GM21619 (cell line): Measurements from ENCODE around the gene PIGV.
"Not testable (repeated sequence)": the region's sequence is repeated elsewhere in the genome, so short reads cannot be mapped to it uniquely, and the experiment has no call there.

ENCODE experiments used
- ATAC-seq: cut with Tn5 transposase; IDR thresholded peaks from one replicate; pipeline ENCODE4 v1.9.1; 2021; ENCODE audit not compliant: unreplicated experiment

PIGV gene

DNA sequence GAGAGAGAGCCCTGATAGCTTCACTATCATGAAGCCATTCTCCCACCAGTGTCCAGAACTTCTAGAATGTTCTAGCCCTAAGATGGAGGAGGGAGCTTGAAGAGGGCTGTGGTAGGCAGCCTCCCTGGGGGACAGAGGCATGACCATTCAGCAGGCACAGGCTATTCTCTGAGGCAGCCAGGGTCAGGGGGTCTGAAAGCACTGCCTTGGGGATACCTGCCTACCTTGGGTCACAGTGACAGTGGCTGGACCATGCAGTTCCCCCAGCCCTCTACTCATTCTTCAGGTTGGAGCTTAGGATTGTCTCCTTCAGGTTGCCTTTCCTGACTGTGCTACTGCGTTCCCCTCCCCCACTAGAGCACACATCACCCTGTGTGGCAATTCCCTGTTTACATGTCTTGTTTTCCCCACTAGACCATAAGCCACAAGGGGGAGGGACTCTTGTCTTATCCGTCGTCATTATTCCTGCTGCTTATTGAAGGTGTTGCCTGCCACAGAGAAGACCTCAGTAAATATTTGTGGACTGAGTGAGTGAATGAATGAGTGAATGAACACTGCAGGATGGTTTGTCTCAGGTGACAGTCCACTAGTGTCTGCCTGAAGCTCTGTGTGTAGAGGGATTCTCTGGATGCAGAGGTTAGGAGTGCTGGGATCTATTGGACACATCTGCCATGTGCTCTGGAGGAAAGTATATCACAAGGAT is 43.9 kb downstream of the PIGV start:
- no peak for ATAC-seq

DNA sequence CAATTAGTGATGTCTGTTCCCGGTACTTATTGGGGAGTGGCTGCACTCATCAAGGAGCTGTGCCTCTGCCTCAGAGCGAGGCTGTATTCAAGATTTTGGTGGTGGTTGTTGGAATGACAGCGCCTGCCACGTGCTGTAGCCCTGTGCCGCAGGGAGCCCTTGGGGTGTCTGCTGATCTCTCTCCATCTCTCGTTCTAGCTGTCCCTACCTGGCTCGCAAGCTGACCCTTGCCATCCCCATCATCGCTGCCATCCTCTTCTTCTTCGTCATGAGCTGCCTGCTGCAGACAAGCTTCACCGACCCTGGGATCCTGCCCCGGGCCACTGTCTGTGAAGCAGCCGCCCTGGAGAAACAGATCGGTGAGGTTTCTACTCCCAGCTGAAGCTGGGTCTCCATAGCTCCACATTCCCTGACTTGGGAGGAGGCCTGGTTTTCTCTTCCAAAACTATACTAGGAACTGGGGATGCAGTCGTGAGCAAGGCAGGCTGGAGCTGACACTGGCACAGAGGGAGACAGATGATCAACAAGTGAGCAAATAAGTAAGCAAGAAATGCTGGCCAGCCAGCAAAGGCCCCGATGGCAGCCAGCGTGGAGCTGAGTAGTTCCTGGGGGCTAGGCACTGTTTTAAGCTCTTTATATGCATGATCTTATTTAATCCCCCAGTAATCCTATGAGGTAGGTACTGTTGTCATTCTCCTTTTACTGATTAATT is 44.7 kb downstream of the PIGV start:
- no peak for ATAC-seq

- peak; percentile 79 for ATAC-seq
Measured at GRCh38 chr1:26833432-26834405, 46.0 kb downstream of the PIGV start.

- not testable (repeated sequence) for ATAC-seq
Measured at GRCh38 chr1:26837665-26838064, 49.9 kb downstream of the PIGV start.

- ATAC-seq, result peak; percentile 87
Measured at GRCh38 chr1:26838474-26839338, 51.0 kb downstream of the PIGV start.

- ATAC-seq, result no peak
Measured at GRCh38 chr1:26839339-26839722, 51.6 kb downstream of the PIGV start.

GRCh38 chr1:26839779-26840178 is 52.0 kb downstream of the PIGV start:
- ATAC-seq, result no peak

GRCh38 chr1:26844424-26845196 is 56.9 kb downstream of the PIGV start:
- no peak for ATAC-seq

GRCh38 chr1:26847826-26848225 is 60.1 kb downstream of the PIGV start:
- not testable (repeated sequence) for ATAC-seq
